GM12874 (cell line): ENCODE results near the gene KRT25.

Experiments
- TF ChIP-seq, protein P1 (sequence below): IDR thresholded peaks from 2 replicates; pipeline ENCODE4 v1.5.1; 2011; ENCODE audit warnings: low read depth, mild to moderate bottlenecking, control low read depth, low read length, moderate library complexity; ENCODE audit not compliant: insufficient read depth

KRT25 gene

DNA sequence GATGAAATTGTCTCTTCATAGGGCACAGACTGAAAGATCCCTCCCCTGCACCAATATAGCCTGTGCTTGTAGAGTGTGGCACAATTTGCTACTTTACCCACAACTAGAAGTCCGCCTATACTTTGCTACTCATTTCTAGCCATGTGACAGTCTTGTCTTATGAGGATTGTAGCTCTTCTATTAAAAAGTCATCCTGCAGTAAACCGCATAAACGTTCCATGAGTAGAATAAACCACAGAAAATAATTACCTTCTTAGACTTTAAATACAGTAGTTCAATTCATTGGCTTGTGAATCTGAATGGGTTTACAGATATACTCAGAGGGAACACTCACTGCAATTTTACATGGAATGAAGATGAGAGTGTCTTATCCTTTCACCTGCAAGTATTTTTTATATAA, 22.8 kb upstream of the KRT25 start:
- TF ChIP-seq, protein P1, sequence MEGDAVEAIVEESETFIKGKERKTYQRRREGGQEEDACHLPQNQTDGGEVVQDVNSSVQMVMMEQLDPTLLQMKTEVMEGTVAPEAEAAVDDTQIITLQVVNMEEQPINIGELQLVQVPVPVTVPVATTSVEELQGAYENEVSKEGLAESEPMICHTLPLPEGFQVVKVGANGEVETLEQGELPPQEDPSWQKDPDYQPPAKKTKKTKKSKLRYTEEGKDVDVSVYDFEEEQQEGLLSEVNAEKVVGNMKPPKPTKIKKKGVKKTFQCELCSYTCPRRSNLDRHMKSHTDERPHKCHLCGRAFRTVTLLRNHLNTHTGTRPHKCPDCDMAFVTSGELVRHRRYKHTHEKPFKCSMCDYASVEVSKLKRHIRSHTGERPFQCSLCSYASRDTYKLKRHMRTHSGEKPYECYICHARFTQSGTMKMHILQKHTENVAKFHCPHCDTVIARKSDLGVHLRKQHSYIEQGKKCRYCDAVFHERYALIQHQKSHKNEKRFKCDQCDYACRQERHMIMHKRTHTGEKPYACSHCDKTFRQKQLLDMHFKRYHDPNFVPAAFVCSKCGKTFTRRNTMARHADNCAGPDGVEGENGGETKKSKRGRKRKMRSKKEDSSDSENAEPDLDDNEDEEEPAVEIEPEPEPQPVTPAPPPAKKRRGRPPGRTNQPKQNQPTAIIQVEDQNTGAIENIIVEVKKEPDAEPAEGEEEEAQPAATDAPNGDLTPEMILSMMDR = no peak

GRCh38 chr17:40777459-40777858, 22.3 kb upstream of the KRT25 start:
- TF ChIP-seq, protein P1 = no peak

DNA sequence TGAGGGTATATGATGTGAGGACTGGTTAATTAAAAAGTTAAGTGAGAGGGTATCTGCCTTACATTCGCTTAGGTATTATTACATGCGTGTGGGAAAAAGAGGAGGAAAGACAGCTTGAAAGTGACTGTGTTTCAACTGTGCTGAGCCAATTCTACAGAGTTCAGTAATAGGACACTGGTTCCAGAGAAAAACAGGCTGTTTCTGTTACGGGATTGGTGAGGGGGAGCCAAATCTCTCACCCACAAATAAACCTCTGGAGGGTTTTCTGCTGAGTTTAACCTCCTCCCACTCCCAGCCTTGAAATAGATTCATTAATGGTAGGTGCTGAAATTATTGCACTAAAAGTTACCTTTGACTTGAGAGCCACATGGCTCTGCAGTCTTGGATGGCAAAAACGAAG, 20.8 kb upstream of the KRT25 start:
- TF ChIP-seq, protein P1 = no peak

GRCh38 chr17:40772101-40772500, 17.0 kb upstream of the KRT25 start, which contains the start of gene KRT26:
TSS of gene KRT26 (minus strand) at chr17:40772201. CDS start at chr17:40772113, 88 bp downstream.
- TF ChIP-seq, protein P1 = no peak

- TF ChIP-seq, protein P1 = no peak
Observed at GRCh38 chr17:40765657-40766056, 10.5 kb upstream of the KRT25 start.

DNA sequence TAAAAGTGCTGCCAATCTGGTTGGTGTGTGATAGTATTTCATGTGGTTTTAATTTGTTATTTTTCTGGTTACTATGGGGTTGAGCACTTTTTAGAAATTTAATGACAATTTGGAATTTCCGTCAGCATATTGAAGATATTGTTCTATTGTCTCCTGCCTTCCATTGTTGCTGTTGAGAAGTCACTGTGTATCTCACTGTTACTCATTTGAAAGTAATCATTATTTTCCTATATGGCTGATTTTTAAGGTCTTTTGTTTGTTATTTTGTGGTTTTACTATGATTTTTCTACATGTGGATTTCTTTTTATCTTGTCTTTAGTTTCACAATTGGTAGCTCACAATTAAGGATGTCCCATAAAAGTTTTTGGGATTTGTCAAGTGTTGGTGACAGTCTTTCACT, 8.6 kb upstream of the KRT25 start:
- TF ChIP-seq, protein P1 = no peak

- TF ChIP-seq, protein P1 = no peak
Observed at GRCh38 chr17:40760105-40761016, 5.2 kb upstream of the KRT25 start.
